Muscle of leg (tissue), 11 donors: ENCODE data around the gene ELOF1. TPM values are rescaled to one million over a fixed set of nuclear protein-coding genes. Genes with fewer than 3 reads are reported as not detected.

Experiments
- DNase-seq: peaks from one replicate; pipeline ENCODE4 v3.0.0; 2013
- H3K27ac ChIP-seq: one replicate; pipeline ENCODE4 v1.5.1; 2013; ENCODE audit warnings: mild to moderate bottlenecking, low read length, control low read depth
- H3K27me3 ChIP-seq: one replicate; pipeline ENCODE4 v1.6.1; 2013; ENCODE audit warnings: low read length; ENCODE audit not compliant: control insufficient read depth, insufficient read depth
- H3K36me3 ChIP-seq: one replicate; pipeline ENCODE4 v1.6.1; 2013; ENCODE audit warnings: low read length; ENCODE audit not compliant: control insufficient read depth, insufficient read depth
- H3K4me1 ChIP-seq: one replicate; pipeline ENCODE4 v1.6.1; 2013; ENCODE audit warnings: low read length; ENCODE audit not compliant: control insufficient read depth, insufficient read depth
- H3K4me3 ChIP-seq: one replicate; pipeline ENCODE4 v1.5.1; 2013; ENCODE audit warnings: low read length, control low read depth
- H3K9me3 ChIP-seq: replicated peaks from 2 replicates; pipeline ENCODE4 v1.6.1; 2013; ENCODE audit warnings: low read depth, low read length; ENCODE audit not compliant: control insufficient read depth
- WGBS: methylation state at CpG from one replicate; pipeline ENCODE4 v1.1.5; 2013; ENCODE audit warnings: missing lambda C conversion rate; ENCODE audit not compliant: insufficient coverage; 5-methylcytosine and 5-hydroxymethylcytosine counted together
- polyA plus RNA-seq, 8 donors: library from polyadenylated mRNA; unstranded; fragments of 120-200 nt; gene quantifications; one replicate each; pipeline versions ENCODE4 v1.2.1 to v1.2.3, GENCODE V29; 2013; ENCODE audit warnings: inconsistent platforms in 1 of 8, low replicate concordance in 1 of 8; ENCODE audit not compliant: insufficient read length in 8 of 8, insufficient read depth in 1 of 8
- total RNA-seq: library from RNA; stranded (reverse); fragments of 120-200 nt; gene quantifications from one replicate; pipeline ENCODE4 v1.2.4, GENCODE V29; 2013

The ELOF1 gene
- total and polyA plus RNA-seq, 9 donors: 32.3 to 43.3 (median 37.7) TPM

DNA sequence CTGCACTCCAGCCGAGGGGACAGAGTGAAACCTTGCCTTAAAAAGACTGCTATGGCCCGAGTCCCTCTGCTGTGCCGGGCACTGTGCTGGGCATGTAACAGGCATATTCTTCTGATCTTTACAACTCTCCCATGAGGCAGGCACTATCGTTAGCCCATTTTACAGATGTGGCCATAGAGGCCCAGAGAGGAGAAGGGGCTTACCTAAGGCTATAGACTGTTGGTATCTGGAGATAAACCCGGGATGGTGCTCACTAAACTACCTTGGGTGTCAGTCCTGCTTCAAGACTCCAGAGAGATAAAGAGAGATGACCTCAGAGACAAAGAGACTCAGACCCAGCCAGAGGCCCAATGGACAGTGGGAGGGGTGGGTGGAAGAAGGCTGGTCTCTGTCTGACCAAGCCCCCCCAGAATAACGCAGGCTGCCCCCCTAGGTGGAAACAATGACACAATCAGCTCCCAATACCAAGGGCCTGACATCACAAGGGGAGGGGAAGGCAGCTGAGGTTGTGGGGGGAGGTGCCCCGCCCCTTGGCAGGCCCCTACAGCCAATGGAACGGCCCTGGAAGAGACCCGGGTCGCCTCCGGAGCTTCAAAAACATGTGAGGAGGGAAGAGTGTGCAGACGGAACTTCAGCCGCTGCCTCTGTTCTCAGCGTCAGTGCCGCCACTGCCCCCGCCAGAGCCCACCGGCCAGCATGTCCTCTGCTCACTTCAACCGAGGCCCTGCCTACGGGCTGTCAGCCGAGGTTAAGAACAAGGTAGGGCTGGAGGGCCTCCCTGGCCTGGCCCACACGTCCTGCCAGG is 20.6 kb downstream of the ELOF1 start, which contains the start of gene CNN1:
TSS of gene CNN1 (plus strand) at position 620 of the 805 bp plus-strand sequence. CDS start at position 697, 77 bp downstream.
- H3K27ac ChIP-seq: peak within 1 kb of the TSS; percentile 78
- peak within 1 kb of the TSS; percentile 35 for H3K4me3 ChIP-seq
- H3K4me1 ChIP-seq: peaks cover 36% of the 10 kb centered on the region
- peak; percentile 92 for DNase-seq
- H3K27me3 ChIP-seq: peaks cover 13% of the 10 kb centered on the region
- H3K36me3 ChIP-seq: no peaks in the 10 kb centered on the region
- 20% methylated on average over 19 of the region's 21 CpGs for WGBS
- H3K9me3 ChIP-seq: no peaks in the 10 kb centered on the region

DNA sequence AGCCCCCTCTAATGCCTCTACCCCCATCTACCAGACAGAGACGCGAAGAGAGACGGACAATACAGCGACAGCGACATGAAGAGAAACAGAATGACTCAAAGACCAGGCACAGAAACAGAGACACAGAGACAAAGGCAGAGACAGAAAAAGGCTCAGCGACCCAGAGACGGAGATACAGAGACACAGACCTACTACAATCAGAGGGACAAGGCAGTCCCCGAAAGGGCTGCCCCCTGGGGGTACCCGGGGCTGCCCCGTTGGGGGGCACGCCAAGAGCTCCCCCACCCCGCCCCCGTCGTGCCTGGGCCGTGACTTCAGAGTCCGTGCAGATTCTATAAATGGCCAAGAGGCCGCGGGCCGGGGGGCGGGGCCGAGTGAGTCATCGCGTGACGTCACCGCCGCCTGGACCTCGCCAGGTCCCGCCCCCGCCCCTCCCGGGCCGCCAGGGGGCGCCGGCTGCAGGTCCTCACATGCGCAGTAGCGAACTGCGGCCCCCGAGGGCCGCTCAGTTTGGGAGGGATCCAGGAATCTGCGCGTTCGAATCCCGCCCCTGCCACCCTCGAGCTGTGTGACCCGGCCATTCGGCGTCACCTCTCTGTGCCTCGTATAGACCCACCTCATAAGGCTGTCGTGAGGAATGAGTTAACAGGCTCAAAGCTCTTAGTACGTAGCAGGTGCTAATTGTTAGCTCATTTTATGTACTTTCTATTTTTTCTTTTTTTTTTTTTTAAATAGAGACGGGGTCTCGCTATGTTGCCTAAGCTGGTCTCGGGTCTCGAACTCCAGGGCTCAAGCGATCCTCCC is 23.0 kb downstream of the ELOF1 start:
- 2% methylated on average over 40 of the region's 54 CpGs for WGBS
- peak; percentile 88 for DNase-seq
- Histone ChIP-seq H3K4me3 (peak overlapping the region; percentile 43), H3K27ac (peak overlapping the region; percentile 80), H3K9me3 (no peaks in the 10 kb centered on the region), H3K27me3 (peaks cover 13% of the 10 kb centered on the region), H3K4me1 (peaks cover 36% of the 10 kb centered on the region), H3K36me3 (no peaks in the 10 kb centered on the region)

DNA sequence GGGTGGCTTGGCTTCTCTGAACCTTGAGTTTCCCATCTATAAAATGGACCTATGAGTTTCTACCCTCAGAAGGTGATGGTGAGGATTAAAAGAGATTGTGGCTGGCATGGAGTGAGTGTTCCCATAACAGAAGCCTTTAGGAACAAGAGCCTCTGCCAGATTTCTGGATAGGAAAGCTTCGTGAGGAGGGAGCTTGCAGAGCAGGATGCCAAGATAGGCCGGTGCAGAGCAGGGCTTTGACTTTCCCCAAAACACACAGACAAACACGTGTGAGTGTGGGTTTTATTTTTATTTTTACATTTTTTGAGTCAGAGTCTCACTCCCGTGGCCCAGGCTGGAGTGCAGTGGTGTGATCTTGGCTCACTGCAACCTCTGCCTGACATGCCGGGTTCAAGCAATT is 24.1 kb downstream of the ELOF1 start:
- Histone ChIP-seq H3K27ac (no peak overlapping the region), H3K36me3 (no peaks in the 10 kb centered on the region), H3K27me3 (peaks cover 9% of the 10 kb centered on the region), H3K4me1 (peaks cover 29% of the 10 kb centered on the region), H3K9me3 (no peaks in the 10 kb centered on the region), H3K4me3 (no peak overlapping the region)
- DNase-seq: peak; percentile 50
- WGBS: 55% methylated on average over 2 of the region's 5 CpGs

- Histone ChIP-seq H3K9me3 (no peaks in the 10 kb centered on the region), H3K4me1 (peaks cover 25% of the 10 kb centered on the region), H3K27me3 (peaks cover 8% of the 10 kb centered on the region), H3K36me3 (no peaks in the 10 kb centered on the region), H3K27ac (no peak overlapping the region), H3K4me3 (no peak overlapping the region)
- WGBS: 64% methylated on average over 1 of the region's 1 CpG
- no peak for DNase-seq
Measured at GRCh38 chr19:11534538-11534937, 24.5 kb downstream of the ELOF1 start.

DNA sequence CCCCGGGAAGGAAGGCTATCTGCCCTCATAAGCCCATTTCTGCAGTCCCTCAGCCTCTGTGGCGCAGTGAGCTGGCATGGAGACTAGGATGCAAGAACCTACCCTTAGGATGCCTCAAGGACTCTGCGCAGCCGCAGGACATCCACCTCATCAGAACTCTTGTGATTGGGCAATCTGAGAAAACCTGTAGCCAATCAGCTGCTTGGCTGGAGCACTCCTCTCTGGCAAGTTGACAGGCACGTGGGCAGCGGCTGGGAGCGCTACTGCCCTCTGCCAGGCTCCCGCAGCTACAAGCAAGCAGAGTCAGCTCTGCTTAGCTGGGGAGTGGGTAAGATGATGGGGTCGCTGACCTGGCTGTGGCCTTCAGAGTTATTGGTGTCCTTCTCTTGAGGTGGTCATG is 28.6 kb downstream of the ELOF1 start:
- Histone ChIP-seq H3K27me3 (no peaks in the 10 kb centered on the region), H3K27ac (no peak overlapping the region), H3K36me3 (no peaks in the 10 kb centered on the region), H3K4me1 (peaks cover 16% of the 10 kb centered on the region), H3K4me3 (no peak overlapping the region), H3K9me3 (no peaks in the 10 kb centered on the region)
- 15% methylated on average over 5 of the region's 9 CpGs for WGBS
- DNase-seq: peak; percentile 74

- Histone ChIP-seq H3K36me3 (no peaks in the 10 kb centered on the region), H3K9me3 (no peaks in the 10 kb centered on the region), H3K27me3 (no peaks in the 10 kb centered on the region), H3K27ac (peak within 1 kb of the TSS; percentile 95), H3K4me1 (peaks cover 15% of the 10 kb centered on the region), H3K4me3 (peak within 1 kb of the TSS; percentile 95)
- peak; percentile 99 for DNase-seq
- WGBS: under 1% methylated on average over 45 of the region's 47 CpGs
Measured at GRCh38 chr19:11528551-11529341, 30.3 kb downstream of the ELOF1 start, which contains the start of gene ECSIT. Gene ECSIT, minus strand, starts transcription at chr19:11529134. Its CDS starts 9,964 bp downstream, at chr19:11519170.

GRCh38 chr19:11519138-11519537 is 39.9 kb downstream of the ELOF1 start:
- DNase-seq: no peak
- Histone ChIP-seq H3K27me3 (no peaks in the 10 kb centered on the region), H3K4me1 (no peaks in the 10 kb centered on the region), H3K9me3 (no peaks in the 10 kb centered on the region), H3K4me3 (no peak overlapping the region), H3K27ac (no peak overlapping the region), H3K36me3 (peaks cover 23% of the 10 kb centered on the region)
- 89% methylated on average over 9 of the region's 9 CpGs for whole genome bisulfite sequencing

GRCh38 chr19:11513946-11514345 is 45.1 kb downstream of the ELOF1 start:
- 94% methylated on average over 20 of the region's 20 CpGs for WGBS
- no peak for DNase-seq
- H3K27ac ChIP-seq: no peak overlapping the region
- peaks cover 40% of the 10 kb centered on the region for H3K36me3 ChIP-seq
- no peak overlapping the region for H3K4me3 ChIP-seq
- no peaks in the 10 kb centered on the region for H3K9me3 ChIP-seq
- H3K27me3 ChIP-seq: no peaks in the 10 kb centered on the region
- no peaks in the 10 kb centered on the region for H3K4me1 ChIP-seq

GRCh38 chr19:11510444-11510843 is 48.6 kb downstream of the ELOF1 start:
- no peaks in the 10 kb centered on the region for H3K27me3 ChIP-seq
- no peak overlapping the region for H3K4me3 ChIP-seq
- no peak for DNase-seq
- WGBS: 63% methylated on average over 2 of the region's 8 CpGs
- no peak overlapping the region for H3K27ac ChIP-seq
- peaks cover 25% of the 10 kb centered on the region for H3K36me3 ChIP-seq
- peaks cover 8% of the 10 kb centered on the region for H3K4me1 ChIP-seq
- H3K9me3 ChIP-seq: no peaks in the 10 kb centered on the region
